GM21515 (cell line): ENCODE data around the gene PLA1A.
A peak's percentile ranks its signal among the peaks of the same experiment; 100 is the strongest.
"Not testable (repeated sequence)": the region's sequence is repeated elsewhere in the genome, so short reads cannot be mapped to it uniquely, and the experiment has no call there.

Experiments
- ATAC-seq: cut with Tn5 transposase; IDR thresholded peaks from one replicate; pipeline ENCODE4 v1.9.1; 2021; ENCODE audit not compliant: unreplicated experiment

PLA1A gene, protein sequence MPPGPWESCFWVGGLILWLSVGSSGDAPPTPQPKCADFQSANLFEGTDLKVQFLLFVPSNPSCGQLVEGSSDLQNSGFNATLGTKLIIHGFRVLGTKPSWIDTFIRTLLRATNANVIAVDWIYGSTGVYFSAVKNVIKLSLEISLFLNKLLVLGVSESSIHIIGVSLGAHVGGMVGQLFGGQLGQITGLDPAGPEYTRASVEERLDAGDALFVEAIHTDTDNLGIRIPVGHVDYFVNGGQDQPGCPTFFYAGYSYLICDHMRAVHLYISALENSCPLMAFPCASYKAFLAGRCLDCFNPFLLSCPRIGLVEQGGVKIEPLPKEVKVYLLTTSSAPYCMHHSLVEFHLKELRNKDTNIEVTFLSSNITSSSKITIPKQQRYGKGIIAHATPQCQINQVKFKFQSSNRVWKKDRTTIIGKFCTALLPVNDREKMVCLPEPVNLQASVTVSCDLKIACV

DNA sequence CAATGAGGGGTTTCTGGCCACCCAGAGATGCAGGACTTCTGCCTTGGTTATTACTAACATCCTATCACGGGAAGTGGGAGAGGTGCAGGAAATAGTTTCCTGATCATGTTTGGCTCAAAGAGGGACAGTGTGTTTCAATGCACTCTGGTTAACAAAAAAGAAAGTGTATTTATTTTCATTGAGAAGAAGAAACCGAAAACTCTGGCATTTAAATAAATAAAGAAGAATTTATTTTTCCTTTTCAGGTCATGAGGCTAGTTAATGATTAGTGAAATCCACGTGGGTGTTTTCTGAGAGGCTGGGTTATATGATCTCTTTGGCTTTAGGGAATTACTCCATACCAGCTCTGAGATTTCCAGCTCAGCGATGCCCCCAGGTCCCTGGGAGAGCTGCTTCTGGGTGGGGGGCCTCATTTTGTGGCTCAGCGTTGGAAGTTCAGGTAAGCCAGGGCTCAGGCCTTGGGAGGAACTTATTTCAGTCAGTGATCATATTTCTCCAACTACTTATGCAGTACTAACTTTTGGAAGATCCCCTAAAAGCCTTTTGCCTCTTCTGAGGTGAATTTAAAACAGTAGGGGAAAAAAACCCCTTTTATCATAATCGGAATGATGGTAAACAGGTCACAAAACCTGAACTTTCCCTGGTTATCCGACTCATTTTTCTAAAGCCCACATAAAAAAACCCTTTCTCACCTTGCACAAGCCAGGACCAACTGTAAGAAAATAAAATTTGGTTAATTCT is at the start of gene PLA1A:
PLA1A (plus strand) TSS at position 338 of the 741 bp plus-strand sequence; CDS start at position 367, 29 bp downstream.
- ATAC-seq = no peak

DNA sequence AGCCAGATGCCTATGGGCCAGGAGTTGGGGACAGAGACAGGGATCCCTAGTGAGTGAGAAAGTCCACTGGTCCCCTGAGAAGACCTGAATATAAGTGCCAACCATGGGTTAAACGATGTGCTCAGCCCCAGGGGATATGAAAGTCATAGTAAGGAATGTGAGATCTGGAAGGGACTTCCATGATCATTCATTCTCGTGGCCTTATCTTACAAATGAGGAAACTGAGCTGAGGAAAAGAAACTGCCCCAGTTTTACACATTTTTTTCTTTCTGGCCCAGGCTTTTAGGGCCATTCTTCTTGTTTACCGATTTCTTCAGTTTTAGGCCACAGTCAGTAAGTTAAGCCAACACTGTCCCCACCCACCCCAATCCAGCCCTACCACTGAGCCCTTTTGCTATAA is 49.3 kb upstream of the PLA1A start:
- no peak for ATAC-seq

DNA sequence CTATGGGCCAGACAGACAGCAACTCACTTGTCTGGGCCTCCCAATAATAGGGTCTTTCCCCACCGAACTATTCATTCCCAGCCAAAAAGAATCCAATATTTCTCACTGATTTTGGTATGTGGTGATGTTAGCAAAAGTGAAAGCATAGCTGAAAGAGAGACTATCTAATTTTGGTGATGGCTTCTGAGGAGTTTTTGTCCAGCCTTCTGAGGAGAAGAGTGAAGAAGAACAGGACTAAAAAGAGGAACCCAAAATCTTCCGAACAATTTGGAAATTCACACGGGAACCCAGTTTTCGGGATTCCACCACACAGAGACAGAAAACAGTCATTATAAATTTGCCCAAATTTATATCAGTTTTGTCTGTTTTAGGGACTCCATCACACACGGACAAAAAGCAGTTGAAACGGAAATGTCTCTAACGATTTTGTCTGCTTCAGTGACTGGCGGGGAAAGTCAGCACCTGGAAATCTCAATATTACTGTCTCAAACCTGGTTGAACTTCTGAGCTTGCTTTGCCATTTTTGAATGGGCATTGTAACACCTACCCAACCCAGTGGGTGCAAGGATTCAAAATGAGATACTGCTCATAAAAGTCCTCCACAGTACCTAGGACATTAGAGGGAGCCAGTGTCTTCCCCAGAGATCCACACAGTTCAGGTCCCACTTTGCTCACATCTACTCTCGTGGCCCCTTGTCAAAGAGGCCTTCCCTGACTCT is 47.3 kb upstream of the PLA1A start:
- no peak for ATAC-seq

- no peak for ATAC-seq
These were observed 46.1 kb upstream of the PLA1A start for GRCh38 chr3:119551598-119551997.

GRCh38 chr3:119552928-119553327 is 44.8 kb upstream of the PLA1A start:
- ATAC-seq = not testable (repeated sequence)

DNA sequence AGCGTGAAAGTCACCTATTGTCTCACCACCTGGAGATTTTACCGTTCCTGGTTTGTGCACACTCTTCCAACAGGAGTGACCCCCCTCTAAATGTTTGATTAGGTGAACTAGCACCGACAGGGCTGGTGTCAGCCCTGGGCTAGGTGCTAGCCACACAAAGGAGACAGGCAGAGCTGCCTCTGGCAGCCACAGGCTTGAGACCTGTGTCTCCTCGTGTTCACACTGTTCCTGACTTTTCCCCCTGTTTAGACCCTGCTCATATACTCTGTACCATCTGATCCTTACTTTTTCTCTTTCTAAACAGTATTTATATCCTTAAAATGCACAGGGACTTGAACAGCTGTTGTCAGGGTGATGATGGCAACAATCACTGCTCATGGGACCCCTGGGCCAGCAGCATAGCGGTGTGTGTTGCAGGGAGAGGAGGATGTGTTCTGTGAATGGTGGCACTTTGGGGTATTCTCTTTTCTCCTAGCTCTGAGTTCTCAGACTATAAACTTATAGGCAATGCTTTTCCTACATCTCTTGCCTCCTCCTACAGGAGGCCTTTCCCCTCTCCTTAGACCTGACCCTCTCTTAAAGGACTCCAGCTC is 43.8 kb upstream of the PLA1A start:
- no peak for ATAC-seq

DNA sequence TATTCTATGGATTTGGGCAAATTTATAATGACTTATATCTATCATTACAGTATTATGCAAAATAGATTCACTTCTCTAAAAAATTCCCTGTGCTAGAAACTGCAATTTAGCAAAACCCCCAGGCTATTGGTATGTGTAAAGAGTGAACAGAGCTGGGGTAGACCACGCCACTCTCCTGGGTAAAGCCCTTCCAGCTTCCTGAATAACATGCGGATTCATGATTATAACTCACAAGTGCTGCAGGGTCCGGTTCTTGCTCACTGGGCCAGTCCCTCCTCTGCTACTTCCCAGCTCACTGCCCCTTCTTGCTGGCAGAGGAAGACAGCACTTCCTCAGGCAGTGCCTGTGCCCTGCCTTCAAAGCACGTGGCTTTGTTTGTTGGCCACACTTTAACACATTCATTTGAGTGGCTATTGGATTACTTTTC is 42.4 kb upstream of the PLA1A start:
- no peak for ATAC-seq

GRCh38 chr3:119555929-119556328 is 41.8 kb upstream of the PLA1A start:
- no peak for ATAC-seq

GRCh38 chr3:119557192-119557876 is 40.4 kb upstream of the PLA1A start:
- ATAC-seq = no peak

DNA sequence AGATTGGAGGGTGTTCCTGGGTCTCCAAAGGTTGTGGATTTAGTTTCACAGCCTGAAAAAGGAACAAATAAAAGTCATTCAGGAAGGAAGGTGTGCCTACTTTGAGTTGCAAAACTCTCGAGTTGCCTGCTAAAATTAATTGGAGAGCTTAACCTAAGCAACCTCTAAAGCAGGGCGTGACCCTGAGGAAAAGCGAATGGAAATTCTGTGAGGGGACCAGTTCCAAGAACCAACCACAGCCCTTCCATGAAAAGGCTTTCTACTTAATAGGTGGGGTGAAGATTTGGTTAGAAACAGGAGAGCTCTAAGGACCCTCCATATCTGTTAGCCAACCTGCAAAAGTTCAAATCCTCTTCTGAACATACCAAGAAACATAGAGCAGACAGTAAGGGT is 39.8 kb upstream of the PLA1A start:
- ATAC-seq = no peak

DNA sequence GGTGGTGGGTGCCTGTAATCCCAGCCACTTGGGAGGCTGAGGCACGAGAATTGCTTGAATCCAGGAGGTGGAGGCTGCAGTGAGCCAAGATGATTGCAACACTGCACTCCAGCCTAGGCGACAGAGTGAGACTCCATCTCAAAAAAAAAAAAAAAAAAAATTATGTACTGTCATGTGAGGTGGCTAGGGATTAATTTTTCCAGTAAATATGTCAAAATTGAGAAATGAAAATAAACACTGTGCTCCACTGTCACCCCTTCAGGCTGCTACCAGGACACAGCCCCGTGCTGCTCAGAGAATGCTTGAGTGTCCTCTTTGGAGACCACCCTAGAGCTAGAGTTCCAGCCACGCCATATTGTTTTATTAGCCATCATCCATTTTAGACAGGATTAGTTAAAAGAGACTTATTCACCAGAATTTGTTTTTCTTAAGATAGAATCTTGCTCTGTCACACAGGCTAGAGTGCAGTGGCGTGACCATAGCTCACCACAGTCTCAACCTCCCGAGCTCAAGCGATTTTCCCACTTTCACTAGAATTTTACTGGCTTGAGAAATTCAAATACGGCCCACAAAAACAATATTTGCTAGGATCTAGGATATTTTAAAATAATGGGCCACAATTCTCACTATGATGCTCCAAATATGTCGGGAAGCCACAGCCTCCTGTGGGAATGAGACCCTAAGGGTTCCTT is 38.9 kb upstream of the PLA1A start:
- ATAC-seq = no peak

- peak; percentile 58 for ATAC-seq
These were observed 38.2 kb upstream of the PLA1A start, which contains the start of gene CD80 for GRCh38 chr3:119559441-119559963. TSS of gene CD80 (minus strand) at chr3:119559614. CDS start at chr3:119557728, 1,886 bp downstream.

- no peak for ATAC-seq
These were observed 37.5 kb upstream of the PLA1A start for GRCh38 chr3:119560160-119560559.

- peak; percentile 56 for ATAC-seq
These were observed 35.3 kb upstream of the PLA1A start for GRCh38 chr3:119562307-119562961.

GRCh38 chr3:119563334-119563733 is 34.4 kb upstream of the PLA1A start:
- ATAC-seq = not testable (repeated sequence)

GRCh38 chr3:119569156-119569555 is 28.5 kb upstream of the PLA1A start:
- no peak for ATAC-seq

- no peak for ATAC-seq
These were observed 27.5 kb upstream of the PLA1A start for GRCh38 chr3:119570229-119570628.

DNA sequence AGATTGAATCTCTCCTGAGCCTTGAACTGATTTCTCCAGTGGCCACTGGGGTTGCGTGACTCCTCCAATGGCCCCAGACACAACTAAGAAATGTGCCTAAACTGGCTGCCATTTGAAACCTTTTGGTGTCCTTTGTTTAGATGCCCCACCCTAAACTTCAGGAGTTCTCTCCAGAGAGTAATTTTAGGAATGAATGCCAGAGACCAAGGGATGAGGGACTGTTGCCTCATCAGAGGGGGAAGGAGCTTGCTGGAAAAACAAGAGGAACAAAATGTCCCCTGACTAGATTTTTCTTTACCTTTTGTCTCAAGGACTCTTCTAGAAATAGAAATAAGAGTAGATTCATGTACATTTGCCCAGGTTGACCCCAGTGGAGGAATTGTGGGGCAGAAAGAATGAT is 26.5 kb upstream of the PLA1A start:
- ATAC-seq = no peak

- no peak for ATAC-seq
These were observed 26.0 kb upstream of the PLA1A start for GRCh38 chr3:119571688-119572087.
